PC-9 (cell line): ENCODE results near the gene REXO5.

Experiments used
- CTCF ChIP-seq: fragments of 200-600 bp; sonication (generic); conservative IDR thresholded peaks from 2 replicates; pipeline ENCODE4 v1.6.1; 2017; ENCODE audit warnings: mixed run types, antibody characterized with exemption, mild to moderate bottlenecking, moderate library complexity
- EZH2 ChIP-seq: fragments of 200-600 bp; sonication (generic); IDR thresholded peaks from 2 replicates; pipeline ENCODE4 v1.8.0; 2017; ENCODE audit warnings: antibody characterized with exemption, low read depth

GRCh38 chr16:20833086-20833485 lies 26.8 kb downstream of the REXO5 start:
- no peak for TF ChIP-seq CTCF
- TF ChIP-seq EZH2: no peak
